ENCODE results near the gene RASSF8.

The RASSF8 gene

GRCh38 chr12:25992026-25992782, 33.7 kb downstream of the RASSF8 start:
- no peak for TF ChIP-seq POLR2A (IDR thresholded peaks at IDR 0.05; ENCODE audit: low read length)
- no peak for TF ChIP-seq GATA1 (IDR thresholded peaks at IDR 0.05; ENCODE audit: low read depth, low read length)
- DNase-seq, result no peak

DNA sequence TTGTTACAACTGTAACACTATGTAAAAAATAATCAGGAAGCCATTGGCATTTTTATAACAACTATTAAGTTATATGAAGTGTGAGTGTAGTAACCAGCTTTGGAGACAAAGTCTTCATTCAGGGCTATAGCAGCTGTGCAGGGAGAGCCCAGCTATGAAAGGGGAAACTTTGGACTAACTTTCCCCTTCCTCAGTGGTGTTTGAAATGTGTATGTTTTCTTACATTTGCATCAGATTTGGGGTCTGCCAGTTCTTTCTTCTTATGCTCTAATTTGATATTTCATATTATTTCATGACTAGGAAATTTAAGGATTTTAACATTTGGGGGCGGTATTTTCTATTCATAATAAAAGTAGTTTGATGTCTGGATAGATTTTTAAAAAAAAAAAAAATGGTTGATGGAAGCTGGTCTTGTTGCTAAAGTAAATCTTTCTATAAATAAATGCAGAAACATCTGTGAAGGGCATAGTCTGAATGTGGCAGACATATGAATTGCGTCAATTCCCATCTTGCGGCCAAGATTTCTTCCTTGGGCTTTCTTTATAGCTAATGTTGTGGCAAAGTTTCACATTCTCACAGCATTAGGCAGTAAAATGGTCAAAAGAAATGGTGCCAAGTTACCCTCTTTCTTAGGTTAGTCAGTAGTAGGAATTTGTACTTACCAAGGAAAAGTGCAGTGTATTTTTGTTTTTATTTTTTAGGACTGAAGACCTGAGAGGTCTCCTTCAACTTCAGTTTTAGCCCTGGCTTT, 35.6 kb downstream of the RASSF8 start:
- DNase-seq, result no peak
- no peak for TF ChIP-seq GATA1 (IDR thresholded peaks at IDR 0.05; ENCODE audit: low read depth, low read length)
- no peak for TF ChIP-seq POLR2A (IDR thresholded peaks at IDR 0.05; ENCODE audit: low read length)

DNA sequence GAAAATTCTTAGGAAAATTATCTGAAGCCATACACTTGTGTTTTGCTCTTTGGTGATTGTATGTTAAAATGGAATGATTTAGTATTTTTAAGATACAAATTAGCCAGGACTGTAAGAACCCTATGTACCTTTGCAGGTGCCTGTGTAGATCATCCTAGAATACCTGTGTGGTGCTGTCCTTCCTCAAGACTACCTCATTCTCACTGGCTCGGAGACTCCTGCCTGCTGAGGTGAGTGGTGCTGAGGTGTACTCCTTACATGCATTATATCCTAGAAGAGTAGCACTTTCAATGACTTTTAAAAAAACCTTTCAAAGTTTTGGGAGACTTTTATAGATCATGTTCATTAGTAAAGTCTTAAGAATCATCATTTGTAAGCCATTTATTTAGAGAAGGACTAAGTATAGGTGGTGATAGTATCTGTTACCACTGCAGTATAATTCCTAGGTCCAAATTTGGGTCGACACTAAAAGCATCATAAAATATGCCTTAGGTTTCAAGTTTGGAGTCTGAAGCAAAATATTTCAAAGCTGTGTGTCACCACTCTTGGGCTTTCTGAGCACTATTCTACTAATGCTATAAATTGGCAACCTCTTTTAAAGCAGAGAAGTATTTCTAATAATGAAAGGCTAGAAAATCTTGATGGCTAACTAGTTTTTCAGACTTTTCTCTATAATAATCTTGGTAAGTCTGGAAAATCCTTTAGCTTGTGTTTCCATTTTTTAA, 36.6 kb downstream of the RASSF8 start:
- TF ChIP-seq POLR2A (IDR thresholded peaks at IDR 0.05; ENCODE audit: low read length), result no peak
- no peak for TF ChIP-seq GATA1 (IDR thresholded peaks at IDR 0.05; ENCODE audit: low read depth, low read length)
- no peak for DNase-seq

DNA sequence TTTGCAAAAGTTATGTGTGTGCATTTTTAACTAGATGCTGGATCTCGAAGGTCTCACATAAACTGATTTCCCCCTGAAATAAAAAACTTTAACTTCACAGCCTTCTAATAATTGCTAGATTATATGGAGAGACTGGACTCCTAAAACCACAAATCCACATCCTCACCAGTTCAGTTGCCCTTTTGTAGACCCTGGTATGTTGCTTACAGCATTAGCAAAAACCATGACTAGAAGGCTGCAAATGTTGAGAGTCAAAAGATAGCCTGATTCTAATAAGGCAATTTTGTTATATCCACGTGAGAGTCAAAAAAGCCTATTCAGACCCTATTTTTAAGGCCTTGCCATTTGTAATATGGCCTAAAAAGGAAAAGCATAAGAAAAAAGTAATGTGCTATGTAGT, 37.4 kb downstream of the RASSF8 start:
- TF ChIP-seq GATA1 (IDR thresholded peaks at IDR 0.05; ENCODE audit: low read depth, low read length) (no peak), POLR2A (IDR thresholded peaks at IDR 0.05; ENCODE audit: low read length) (no peak)
- no peak for DNase-seq

DNA sequence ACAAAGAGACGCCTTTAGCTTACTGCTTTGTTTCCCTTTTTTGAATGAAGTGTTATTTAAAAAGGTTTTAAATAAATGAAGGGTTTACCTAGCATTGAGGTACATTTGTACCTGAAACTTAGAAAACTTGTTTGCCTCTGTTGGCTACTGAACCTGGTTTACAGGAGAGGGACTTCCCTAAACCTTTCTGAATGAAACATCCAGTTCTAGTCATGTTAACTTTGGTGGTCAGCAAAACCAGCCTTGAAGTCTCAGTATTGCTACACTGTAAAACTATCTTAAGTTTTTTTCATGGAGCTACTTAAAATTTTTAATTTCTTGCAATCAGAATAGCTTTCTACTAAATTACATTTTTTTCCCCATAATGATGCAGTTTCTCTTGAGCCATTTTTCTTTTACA, 38.2 kb downstream of the RASSF8 start:
- no peak for DNase-seq
- TF ChIP-seq GATA1 (IDR thresholded peaks at IDR 0.05; ENCODE audit: low read depth, low read length) (no peak), POLR2A (IDR thresholded peaks at IDR 0.05; ENCODE audit: low read length) (no peak)

- TF ChIP-seq GATA1 (IDR thresholded peaks at IDR 0.05; ENCODE audit: low read depth, low read length), result no peak
- no peak for TF ChIP-seq POLR2A (IDR thresholded peaks at IDR 0.05; ENCODE audit: low read length)
- DNase-seq, result no peak
These were observed 38.9 kb downstream of the RASSF8 start for GRCh38 chr12:25997201-25997963.

DNA sequence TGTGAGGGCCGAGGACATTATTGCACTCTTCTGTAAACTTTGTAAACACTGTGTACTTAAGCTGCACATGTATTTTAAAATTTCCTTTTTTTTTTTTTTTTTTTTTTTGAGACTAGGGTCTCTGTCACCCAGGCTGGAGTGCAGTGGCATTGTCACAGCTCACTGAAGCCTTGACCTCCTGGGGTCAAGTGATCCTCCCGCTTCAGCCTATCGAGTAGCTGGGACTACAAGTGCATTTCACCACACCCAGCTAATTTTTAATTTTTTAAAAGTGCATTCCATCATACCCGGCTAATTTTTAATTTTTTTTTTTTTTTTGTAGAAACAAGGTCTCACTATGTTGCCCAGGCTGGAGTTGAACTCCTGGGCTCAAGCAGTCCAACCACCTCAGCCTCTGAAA, 42.4 kb downstream of the RASSF8 start:
- no peak for DNase-seq
- TF ChIP-seq GATA1 (IDR thresholded peaks at IDR 0.05; ENCODE audit: low read depth, low read length), result no peak
- no peak for TF ChIP-seq POLR2A (IDR thresholded peaks at IDR 0.05; ENCODE audit: low read length)

GRCh38 chr12:26001530-26001929, 43.0 kb downstream of the RASSF8 start:
- no peak for DNase-seq
- TF ChIP-seq GATA1 (IDR thresholded peaks at IDR 0.05; ENCODE audit: low read depth, low read length) (no peak), POLR2A (IDR thresholded peaks at IDR 0.05; ENCODE audit: low read length) (no peak)

- no peak for DNase-seq
- no peak for TF ChIP-seq GATA1 (IDR thresholded peaks at IDR 0.05; ENCODE audit: low read depth, low read length)
- TF ChIP-seq POLR2A (IDR thresholded peaks at IDR 0.05; ENCODE audit: low read length), result no peak
These were observed 44.6 kb downstream of the RASSF8 start for GRCh38 chr12:26003065-26003464.

DNA sequence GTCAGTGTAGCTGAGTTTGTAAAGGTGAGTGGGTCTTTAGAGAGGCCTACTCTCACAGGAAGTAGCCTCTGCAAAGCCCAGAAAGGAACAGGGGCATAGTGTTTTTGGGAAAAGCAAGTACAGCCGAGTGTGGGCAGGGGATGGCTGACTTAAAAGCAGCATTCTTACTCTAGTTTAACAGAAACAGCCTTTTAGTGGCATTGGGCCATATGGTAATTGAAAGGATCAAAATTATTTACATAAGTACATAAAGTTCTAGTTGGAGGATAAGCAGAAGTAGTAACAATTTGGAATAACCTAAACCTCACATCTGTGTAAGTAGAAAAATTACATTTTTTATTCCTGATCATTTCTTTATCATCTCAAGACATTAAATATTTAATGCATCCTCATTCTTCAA, 49.1 kb downstream of the RASSF8 start:
- TF ChIP-seq POLR2A (IDR thresholded peaks at IDR 0.05; ENCODE audit: low read length) (no peak), GATA1 (IDR thresholded peaks at IDR 0.05; ENCODE audit: low read depth, low read length) (no peak)
- no peak for DNase-seq

GRCh38 chr12:26009593-26009992, 51.1 kb downstream of the RASSF8 start:
- no peak for TF ChIP-seq GATA1 (IDR thresholded peaks at IDR 0.05; ENCODE audit: low read depth, low read length)
- TF ChIP-seq POLR2A (IDR thresholded peaks at IDR 0.05; ENCODE audit: low read length), result no peak
- DNase-seq, result no peak

DNA sequence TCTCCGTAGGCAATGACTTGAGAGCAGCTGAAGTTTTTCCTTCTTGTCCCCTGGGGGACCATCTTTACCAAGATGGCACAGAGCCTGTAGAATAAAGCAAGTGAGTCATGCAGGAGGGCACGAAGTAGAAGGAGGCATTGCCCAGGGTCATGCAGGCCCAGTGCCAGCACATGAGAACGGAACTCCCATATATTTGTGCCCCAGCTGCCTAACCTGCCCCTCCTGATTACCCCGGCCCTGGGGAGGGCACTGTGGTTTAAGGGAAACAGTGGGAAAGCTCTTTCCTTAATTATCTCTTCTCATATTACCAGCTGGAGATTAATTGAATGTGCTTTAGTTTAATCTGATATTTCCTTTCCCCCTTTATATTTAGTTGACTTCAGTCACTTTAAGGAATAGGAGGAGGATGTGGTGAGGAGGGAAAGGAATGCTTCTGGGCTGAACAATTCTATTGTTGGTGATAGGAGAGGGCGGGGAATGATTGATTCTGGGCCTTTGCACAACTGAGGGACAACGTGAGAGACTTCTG, 51.9 kb downstream of the RASSF8 start:
- DNase-seq, result no peak
- TF ChIP-seq GATA1 (IDR thresholded peaks at IDR 0.05; ENCODE audit: low read depth, low read length) (no peak), POLR2A (IDR thresholded peaks at IDR 0.05; ENCODE audit: low read length) (no peak)

- no peak for DNase-seq
- TF ChIP-seq GATA1 (IDR thresholded peaks at IDR 0.05; ENCODE audit: low read depth, low read length) (no peak), POLR2A (IDR thresholded peaks at IDR 0.05; ENCODE audit: low read length) (no peak)
These were observed 52.6 kb downstream of the RASSF8 start for GRCh38 chr12:26011099-26011498.

Data from erythroblast (primary cell).